HEK293T (cell line): Measurements from ENCODE around the gene SCNN1A.
A peak's percentile ranks its signal among the peaks of the same experiment; 100 is the strongest.

Experiments
- CTCF ChIA-PET: fragments of 350-600 bp; formaldehyde crosslinking; extraction: SDS; loops from one replicate; lab custom pipeline; 2021; ENCODE audit warnings: antibody characterized with exemption, inconsistent platforms; lab: Yijun Ruan, JAX
- POLR2A ChIA-PET: fragments of 350-600 bp; formaldehyde crosslinking; extraction: SDS; loops from one replicate; lab custom pipeline; 2020; ENCODE audit warnings: antibody characterized with exemption, inconsistent platforms; lab: Yijun Ruan, JAX
- DNase-seq: peaks from one replicate; pipeline ENCODE4 v3.0.0; 2012; ENCODE audit warnings: mixed read lengths; ENCODE audit errors: extremely low spot score
- ARNT ChIP-seq: fragments of 450-650 bp; IDR thresholded peaks from 2 replicates; pipeline ENCODE4 v1.6.1; 2017; ENCODE audit warnings: mild to moderate bottlenecking
- BHLHE40 ChIP-seq: fragments of 450-650 bp; IDR thresholded peaks from 2 replicates; pipeline ENCODE4 v1.6.1; 2016; ENCODE audit warnings: mild to moderate bottlenecking, moderate library complexity, borderline replicate concordance
- CTBP1 ChIP-seq: fragments of 450-650 bp; IDR thresholded peaks from 2 replicates; pipeline ENCODE4 v1.6.1; 2016; ENCODE audit warnings: borderline replicate concordance
- ELF4 ChIP-seq: fragments of 450-650 bp; IDR thresholded peaks from 2 replicates; pipeline ENCODE4 v1.6.1; 2017; ENCODE audit warnings: antibody characterized with exemption
- FOXA1 ChIP-seq: fragments of 450-650 bp; IDR thresholded peaks from 2 replicates; pipeline ENCODE4 v1.6.1; 2016; ENCODE audit warnings: mild to moderate bottlenecking
- FOXK2 ChIP-seq: fragments of 450-650 bp; IDR thresholded peaks from 2 replicates; pipeline ENCODE4 v1.6.1; 2016; ENCODE audit warnings: mild to moderate bottlenecking
- FOXM1 ChIP-seq: fragments of 450-650 bp; IDR thresholded peaks from 2 replicates; pipeline ENCODE4 v1.6.1; 2017; ENCODE audit warnings: mild to moderate bottlenecking, borderline replicate concordance
- HDGF ChIP-seq: fragments of 450-650 bp; IDR thresholded peaks from 2 replicates; pipeline ENCODE4 v1.6.1; 2017; ENCODE audit warnings: antibody characterized with exemption, borderline replicate concordance
- L3MBTL2 ChIP-seq: fragments of 450-650 bp; conservative IDR thresholded peaks from 2 replicates; pipeline ENCODE4 v1.6.1; 2016; ENCODE audit warnings: mild to moderate bottlenecking
- LEF1 ChIP-seq: fragments of 450-650 bp; IDR thresholded peaks from 2 replicates; pipeline ENCODE4 v1.6.1; 2017; ENCODE audit warnings: mild to moderate bottlenecking, borderline replicate concordance
- NFRKB ChIP-seq: fragments of 450-650 bp; IDR thresholded peaks from 2 replicates; pipeline ENCODE4 v1.6.1; 2016; ENCODE audit warnings: mild to moderate bottlenecking, moderate library complexity
- PKNOX1 ChIP-seq: fragments of 450-650 bp; IDR thresholded peaks from 2 replicates; pipeline ENCODE4 v1.6.1; 2016
- SP1 ChIP-seq: fragments of 450-650 bp; IDR thresholded peaks from 2 replicates; pipeline ENCODE4 v1.6.1; 2017
- SUZ12 ChIP-seq: fragments of 450-650 bp; IDR thresholded peaks from 2 replicates; pipeline ENCODE4 v1.6.1; 2016; ENCODE audit warnings: mild to moderate bottlenecking
- TARDBP ChIP-seq: fragments of 450-650 bp; IDR thresholded peaks from 2 replicates; pipeline ENCODE4 v1.6.1; 2016
- ZNF384 ChIP-seq: fragments of 450-650 bp; IDR thresholded peaks from 2 replicates; pipeline ENCODE4 v1.6.1; 2016

SCNN1A gene

GRCh38 chr12:6328945-6329702, 46.2 kb downstream of the SCNN1A start:
- CTCF ChIA-PET = interaction anchor here (0.5 kb wide), 1 partner anchor 229 kb away, joined by 3 read pairs; no protein-coding TSS in a partner anchor
- DNase-seq = no peak
- POLR2A ChIA-PET = no interaction called here
- TF ChIP-seq CTBP1 = no peak
- no peak for TF ChIP-seq NFRKB
- TF ChIP-seq SUZ12 = no peak
- no peak for TF ChIP-seq FOXK2
- no peak for TF ChIP-seq BHLHE40
- TF ChIP-seq SP1 = no peak

GRCh38 chr12:6328045-6328779, 47.2 kb downstream of the SCNN1A start:
- TF ChIP-seq SUZ12 (no peak), ELF4 (no peak), FOXA1 (no peak), HDGF (no peak), ZNF384 (no peak), FOXM1 (no peak), BHLHE40 (no peak), ARNT (no peak), NFRKB (no peak), SP1 (no peak), LEF1 (no peak), FOXK2 (no peak), PKNOX1 (no peak), L3MBTL2 (no peak), CTBP1 (no peak), TARDBP (no peak)
- ChIA-PET CTCF (no interaction called here), POLR2A (interaction anchor here (0.8 to 3.1 kb wide), 2 partner anchors 8 to 12 kb away, joined by 3 to 22 read pairs; no protein-coding TSS in a partner anchor)
- DNase-seq = no peak

GRCh38 chr12:6327229-6328041, 47.9 kb downstream of the SCNN1A start:
- no peak for DNase-seq
- CTCF ChIA-PET = interaction anchor here (1.3 to 1.8 kb wide), 9 partner anchors 8 to 141 kb away, joined by 3 to 28 read pairs (median 9); partner anchors contain the start of genes SCNN1A and TNFRSF1A
- TF ChIP-seq TARDBP = no peak
- TF ChIP-seq LEF1 = no peak
- TF ChIP-seq ELF4 = no peak
- TF ChIP-seq FOXM1 = no peak
- no peak for TF ChIP-seq ARNT
- TF ChIP-seq NFRKB = no peak
- TF ChIP-seq PKNOX1 = no peak
- TF ChIP-seq FOXA1 = no peak
- TF ChIP-seq BHLHE40 = no peak
- no peak for TF ChIP-seq L3MBTL2
- TF ChIP-seq FOXK2 = no peak
- no peak for TF ChIP-seq CTBP1
- no peak for TF ChIP-seq SUZ12
- TF ChIP-seq SP1 = no peak
- no peak for TF ChIP-seq ZNF384
- no peak for TF ChIP-seq HDGF
- POLR2A ChIA-PET = interaction anchor here (0.8 to 3.3 kb wide), 10 partner anchors 9 to 207 kb away, joined by 3 to 22 read pairs (median 5); partner anchors contain the start of genes GAPDH, TNFRSF1A and VAMP1

- CTCF ChIA-PET = interaction anchor here (0.5 to 2.3 kb wide), 19 partner anchors 9 to 249 kb away, joined by 3 to 28 read pairs (median 5); partner anchors contain the start of genes SCNN1A and TNFRSF1A
- DNase-seq = peak; percentile 77
- TF ChIP-seq ARNT (no peak), SP1 (no peak), HDGF (no peak), ZNF384 (no peak), L3MBTL2 (no peak)
- POLR2A ChIA-PET = interaction anchor here (0.6 to 3.3 kb wide), 10 partner anchors 10 to 207 kb away, joined by 3 to 22 read pairs (median 5); partner anchors contain the start of genes GAPDH, TNFRSF1A and VAMP1
These were observed 48.8 kb downstream of the SCNN1A start for GRCh38 chr12:6326316-6327228.
